AG10803 (cell line): ENCODE data around the gene CPPED1.
"Not testable (repeated sequence)": the region's sequence is repeated elsewhere in the genome, so short reads cannot be mapped to it uniquely, and the experiment has no call there.

ENCODE experiments used
- DNase-seq: peaks from one replicate; pipeline ENCODE4 v3.0.0; 2010; ENCODE audit warnings: low read depth
- H3K4me3 ChIP-seq: 2 replicates; pipeline ENCODE4 v1.5.1; 2011; ENCODE audit warnings: mild to moderate bottlenecking, low read length, control low read depth
- TF ChIP-seq, protein P1 (sequence below): conservative IDR thresholded peaks from 2 replicates; pipeline ENCODE4 v1.5.1; 2011; ENCODE audit warnings: mild to moderate bottlenecking, low read length, control low read depth, inconsistent platforms

CPPED1 gene

DNA sequence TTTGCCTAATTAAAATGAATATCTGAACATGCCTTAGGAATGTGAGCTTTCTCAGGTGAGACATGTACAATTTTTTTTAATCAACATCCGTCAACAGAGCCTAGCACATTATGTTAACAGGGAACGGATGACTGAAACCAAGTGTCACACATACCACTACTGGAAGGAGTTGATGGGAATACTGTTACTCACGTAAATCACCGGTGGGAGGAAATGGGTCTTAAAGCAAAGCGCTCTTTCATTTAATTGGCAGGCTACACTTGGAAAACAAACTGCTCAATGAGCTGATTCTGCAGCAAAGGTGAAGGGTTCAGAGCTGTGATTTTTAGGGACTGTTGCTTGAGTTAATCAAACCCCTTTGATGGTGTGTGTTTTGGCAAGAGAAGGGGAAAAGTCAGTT lies 4.8 kb downstream of the CPPED1 start:
- TF ChIP-seq, protein P1, sequence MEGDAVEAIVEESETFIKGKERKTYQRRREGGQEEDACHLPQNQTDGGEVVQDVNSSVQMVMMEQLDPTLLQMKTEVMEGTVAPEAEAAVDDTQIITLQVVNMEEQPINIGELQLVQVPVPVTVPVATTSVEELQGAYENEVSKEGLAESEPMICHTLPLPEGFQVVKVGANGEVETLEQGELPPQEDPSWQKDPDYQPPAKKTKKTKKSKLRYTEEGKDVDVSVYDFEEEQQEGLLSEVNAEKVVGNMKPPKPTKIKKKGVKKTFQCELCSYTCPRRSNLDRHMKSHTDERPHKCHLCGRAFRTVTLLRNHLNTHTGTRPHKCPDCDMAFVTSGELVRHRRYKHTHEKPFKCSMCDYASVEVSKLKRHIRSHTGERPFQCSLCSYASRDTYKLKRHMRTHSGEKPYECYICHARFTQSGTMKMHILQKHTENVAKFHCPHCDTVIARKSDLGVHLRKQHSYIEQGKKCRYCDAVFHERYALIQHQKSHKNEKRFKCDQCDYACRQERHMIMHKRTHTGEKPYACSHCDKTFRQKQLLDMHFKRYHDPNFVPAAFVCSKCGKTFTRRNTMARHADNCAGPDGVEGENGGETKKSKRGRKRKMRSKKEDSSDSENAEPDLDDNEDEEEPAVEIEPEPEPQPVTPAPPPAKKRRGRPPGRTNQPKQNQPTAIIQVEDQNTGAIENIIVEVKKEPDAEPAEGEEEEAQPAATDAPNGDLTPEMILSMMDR: no peak
- no peak for DNase-seq
- no peak overlapping the region for H3K4me3 ChIP-seq

DNA sequence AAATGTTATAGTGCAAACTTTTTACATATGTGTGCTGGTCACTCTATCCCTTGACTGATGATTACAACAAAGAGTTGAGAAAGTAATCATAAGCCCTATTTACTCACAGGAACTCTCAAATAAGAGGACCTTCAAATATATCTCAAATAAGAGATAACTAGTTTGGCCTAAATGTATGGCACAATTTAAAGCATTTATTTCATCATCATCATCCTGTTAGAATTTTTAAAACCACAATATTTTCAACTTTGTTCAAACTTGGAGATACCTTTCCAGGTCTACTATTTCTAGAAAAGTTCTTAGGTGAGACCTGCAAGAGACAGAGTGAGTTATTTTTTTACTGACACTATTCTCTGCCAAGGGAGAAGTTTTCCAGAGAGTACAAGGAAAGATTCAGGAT lies 5.5 kb downstream of the CPPED1 start:
- DNase-seq: no peak
- H3K4me3 ChIP-seq: no peak overlapping the region
- TF ChIP-seq, protein P1: no peak

DNA sequence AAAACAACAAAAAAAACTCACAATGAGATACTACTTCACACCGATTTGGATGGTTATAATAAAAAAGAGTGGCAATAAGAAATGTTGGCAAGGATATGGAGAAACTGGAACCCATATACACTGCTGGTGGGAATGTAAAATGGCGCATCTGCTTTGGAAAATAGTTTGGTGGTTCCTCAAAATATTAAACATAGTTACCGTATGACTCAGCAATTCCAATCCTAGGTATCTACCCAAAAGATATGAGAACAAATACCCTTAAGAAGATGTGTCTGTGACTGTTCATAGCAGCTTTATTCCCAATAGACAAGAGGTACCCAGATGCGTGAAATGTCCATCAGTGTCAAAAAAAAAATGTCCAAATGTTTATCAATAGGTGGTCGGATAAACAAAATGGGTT lies 7.2 kb downstream of the CPPED1 start:
- H3K4me3 ChIP-seq: no peak overlapping the region
- no peak for DNase-seq
- TF ChIP-seq, protein P1: no peak

DNA sequence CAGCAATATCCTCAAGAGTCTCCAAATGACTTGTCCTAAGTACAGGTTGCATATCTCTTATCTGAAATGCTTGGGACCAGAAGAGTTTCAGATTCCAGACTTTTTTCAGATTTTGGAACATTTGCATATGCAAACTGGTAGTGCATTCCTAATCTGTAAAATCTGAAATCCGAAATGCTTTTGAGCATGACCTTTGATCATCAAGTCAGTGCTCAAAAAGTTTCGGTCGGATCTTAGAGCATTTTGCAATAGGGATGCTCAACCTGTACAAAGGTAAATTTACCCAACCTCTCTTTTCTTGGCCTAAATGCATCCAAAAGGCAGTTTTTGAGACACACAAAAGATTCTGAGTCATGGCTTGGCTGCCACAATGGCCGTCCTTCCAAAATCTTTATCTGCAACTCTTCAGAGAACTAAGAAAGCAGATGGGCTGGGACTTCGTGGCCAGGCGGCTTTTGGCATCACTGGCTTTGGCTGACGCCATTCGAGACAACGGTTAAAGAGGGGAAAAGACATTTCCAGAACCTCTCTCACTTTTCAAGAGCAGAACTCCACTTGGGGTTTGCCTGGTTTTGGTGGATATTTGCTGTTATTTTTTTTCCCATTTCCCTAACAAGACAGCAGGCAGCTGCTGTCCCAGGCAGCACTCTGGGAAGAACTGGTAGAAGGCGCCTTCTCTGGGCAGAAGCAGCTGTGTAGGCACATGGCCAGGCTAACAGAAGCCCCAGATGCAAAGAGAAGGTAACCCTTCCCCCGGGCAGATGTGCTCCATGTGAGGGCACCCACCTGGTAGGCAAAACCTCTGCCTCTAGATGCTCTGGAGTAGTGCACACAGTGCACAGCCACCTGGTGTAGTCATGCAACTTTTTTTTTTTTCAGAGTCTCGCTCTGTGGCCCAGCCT lies 8.9 kb downstream of the CPPED1 start:
- TF ChIP-seq, protein P1: no peak
- H3K4me3 ChIP-seq: no peak overlapping the region
- DNase-seq: no peak

DNA sequence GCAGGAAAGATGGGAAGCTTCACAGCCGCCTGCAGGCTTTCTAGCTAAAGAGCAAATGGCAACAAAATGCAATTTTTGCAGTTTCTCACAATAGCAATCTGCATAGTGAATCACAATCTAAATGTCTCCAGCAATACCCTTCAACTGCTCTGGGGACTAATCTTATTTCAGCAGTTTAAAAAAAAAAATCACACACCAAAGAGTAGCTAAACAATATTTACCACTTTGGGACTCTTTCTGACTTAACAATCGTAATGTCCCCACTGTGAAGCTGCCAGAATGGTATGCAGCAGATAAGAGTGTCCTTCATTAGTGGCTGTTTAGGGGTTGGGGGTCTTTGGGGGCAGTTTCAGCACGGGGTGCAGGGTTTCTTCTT lies 9.8 kb downstream of the CPPED1 start:
- DNase-seq: no peak
- H3K4me3 ChIP-seq: no peak overlapping the region
- TF ChIP-seq, protein P1: no peak

DNA sequence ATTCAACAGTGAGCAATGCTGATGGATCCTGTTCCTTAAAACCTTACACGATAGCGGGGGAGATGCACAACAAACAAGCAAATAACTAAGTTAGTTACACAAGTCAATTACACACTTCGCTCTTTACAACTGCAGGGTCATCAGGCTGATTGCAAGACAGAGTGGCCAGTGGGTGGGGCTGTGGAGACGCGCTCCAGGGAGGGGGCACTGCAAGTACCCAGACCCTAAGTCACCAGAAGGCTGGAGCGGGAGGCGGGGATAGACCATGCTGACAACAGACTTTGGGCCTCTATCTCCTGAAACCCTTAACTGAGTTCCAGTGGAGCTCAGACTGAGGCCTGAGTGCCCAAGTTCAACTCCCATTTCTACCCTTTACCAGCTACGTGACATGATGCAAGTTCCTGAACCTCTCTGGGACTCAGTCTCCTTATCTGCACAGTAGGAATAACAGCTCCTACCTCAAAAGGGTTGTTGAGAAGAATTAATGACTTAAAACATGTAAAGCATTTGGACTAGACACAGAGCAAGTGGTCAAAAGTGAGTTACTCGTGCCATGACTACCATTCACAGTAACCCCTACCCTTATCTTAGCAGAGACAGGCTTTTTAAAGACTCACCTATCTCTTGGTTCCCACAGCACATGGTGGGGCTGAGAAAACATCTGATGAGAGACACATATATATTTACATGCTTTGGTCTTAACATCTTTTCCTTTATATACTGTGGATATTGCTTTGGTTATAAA lies 10.4 kb downstream of the CPPED1 start:
- TF ChIP-seq, protein P1: no peak
- DNase-seq: no peak
- H3K4me3 ChIP-seq: no peak overlapping the region

DNA sequence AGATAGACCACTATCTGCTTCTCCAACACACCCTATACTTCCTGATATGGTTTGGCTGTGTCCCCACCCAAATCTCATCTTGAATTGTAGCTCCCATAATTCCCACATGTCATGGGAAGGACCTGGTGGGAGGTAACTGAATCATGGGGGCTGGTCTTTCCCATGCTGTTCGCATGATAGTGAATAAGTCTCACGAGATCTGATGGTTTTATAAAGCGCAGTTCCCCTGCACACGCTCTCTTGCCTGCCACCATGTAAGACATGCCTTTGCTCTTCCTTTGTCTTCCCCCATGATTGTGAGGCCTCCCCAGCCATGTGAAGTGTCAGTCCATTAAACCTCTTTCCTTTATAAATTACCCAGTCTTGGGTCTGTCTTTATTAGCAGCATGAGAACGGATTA lies 11.2 kb downstream of the CPPED1 start:
- DNase-seq, H3K4me3 ChIP-seq: not testable (repeated sequence)
